HEK293 (cell line): ENCODE measurements around the gene POLE3.

ENCODE experiments used
- CTCF ChIA-PET: fragments of 350-600 bp; formaldehyde crosslinking; extraction: SDS; loops from one replicate; lab custom pipeline; 2021; ENCODE audit warnings: antibody characterized with exemption; lab: Yijun Ruan, JAX
- POLR2A ChIA-PET: fragments of 300-600 bp; formaldehyde crosslinking; extraction: SDS; loops from one replicate; lab custom pipeline; 2020; ENCODE audit warnings: antibody characterized with exemption, inconsistent platforms; lab: Yijun Ruan, JAX
- H3K27ac ChIP-seq: fragments of 200-500 bp; sonication (Bioruptor generic); 2 replicates; pipeline ENCODE4 v1.5.1; 2014; ENCODE audit warnings: low read depth, low read length, control low read depth, inconsistent platforms; ENCODE audit errors: extremely low read depth
- H3K36me3 ChIP-seq, 2 experiments: fragments of 200-500 bp in 1 of 2; sonication (Bioruptor generic) in 1 of 2; 1 replicate in 1 of 2; 2 replicates in 1 of 2; pipeline ENCODE4 v1.5.1; 2014 to 2017; ENCODE audit warnings: inconsistent platforms in 2 of 2, low read length in 2 of 2; ENCODE audit not compliant: control insufficient read depth in 2 of 2, insufficient read depth in 1 of 2
- H3K4me1 ChIP-seq: fragments of 200-500 bp; sonication (Bioruptor generic); 2 replicates; pipeline ENCODE4 v1.5.1; 2014; ENCODE audit warnings: mild to moderate bottlenecking, low read length, inconsistent platforms; ENCODE audit not compliant: control insufficient read depth, insufficient read depth
- H3K4me3 ChIP-seq: 2 replicates; pipeline ENCODE4 v1.5.1; 2011; ENCODE audit warnings: low read depth, mild to moderate bottlenecking, control low read depth, low read length, moderate library complexity
- H3K9me3 ChIP-seq: fragments of 200-500 bp; sonication (Bioruptor generic); 2 replicates; pipeline ENCODE4 v1.5.1; 2014; ENCODE audit warnings: low read depth, low read length, inconsistent platforms; ENCODE audit not compliant: control insufficient read depth, insufficient read depth
- AEBP2 ChIP-seq: fragments of 450-650 bp; formaldehyde crosslinking; IDR thresholded peaks from 2 replicates; pipeline ENCODE4 v1.5.1; 2016; ENCODE audit warnings: missing biosample characterization, missing genetic modification characterization, borderline replicate concordance
- ELK4 ChIP-seq: IDR thresholded peaks from 2 replicates; pipeline ENCODE4 v1.6.1; 2011; ENCODE audit warnings: mild to moderate bottlenecking, low read depth, low read length, borderline replicate concordance
- GLIS1 ChIP-seq: fragments of 450-650 bp; formaldehyde crosslinking; IDR thresholded peaks from 2 replicates; pipeline ENCODE4 v1.5.1; 2016; ENCODE audit warnings: missing biosample characterization, missing genetic modification characterization
- OVOL3 ChIP-seq: fragments of 450-650 bp; formaldehyde crosslinking; IDR thresholded peaks from 2 replicates; pipeline ENCODE4 v1.5.1; 2016; ENCODE audit warnings: missing biosample characterization, missing genetic modification characterization
- PRDM10 ChIP-seq: fragments of 450-650 bp; formaldehyde crosslinking; IDR thresholded peaks from 2 replicates; pipeline ENCODE4 v1.5.1; 2016; ENCODE audit warnings: missing biosample characterization, missing genetic modification characterization
- PRDM6 ChIP-seq: fragments of 450-650 bp; formaldehyde crosslinking; IDR thresholded peaks from 2 replicates; pipeline ENCODE4 v1.5.1; 2017; ENCODE audit warnings: missing biosample characterization, missing genetic modification characterization
- ZBTB7A ChIP-seq: fragments of 450-650 bp; formaldehyde crosslinking; IDR thresholded peaks from 2 replicates; pipeline ENCODE4 v1.5.1; 2016; ENCODE audit warnings: low read depth, missing biosample characterization, missing genetic modification characterization
- ZFP41 ChIP-seq: fragments of 450-650 bp; formaldehyde crosslinking; IDR thresholded peaks from 2 replicates; pipeline ENCODE4 v1.5.1; 2016; ENCODE audit warnings: missing biosample characterization, missing genetic modification characterization, borderline replicate concordance
- ZNF114 ChIP-seq: fragments of 450-650 bp; formaldehyde crosslinking; IDR thresholded peaks from 2 replicates; pipeline ENCODE4 v1.5.0; 2017; ENCODE audit warnings: missing biosample characterization, missing genetic modification characterization
- ZNF239 ChIP-seq: fragments of 450-650 bp; formaldehyde crosslinking; IDR thresholded peaks from 2 replicates; pipeline ENCODE4 v1.5.1; 2016; ENCODE audit warnings: missing biosample characterization, missing genetic modification characterization
- ZNF335 ChIP-seq: fragments of 450-650 bp; formaldehyde crosslinking; conservative IDR thresholded peaks from 2 replicates; pipeline ENCODE4 v1.5.1; 2016; ENCODE audit warnings: missing biosample characterization, missing genetic modification characterization
- ZNF366 ChIP-seq: fragments of 450-650 bp; formaldehyde crosslinking; conservative IDR thresholded peaks from 2 replicates; pipeline ENCODE4 v1.5.1; 2016; ENCODE audit warnings: missing biosample characterization, missing genetic modification characterization
- ZNF596 ChIP-seq: fragments of 450-650 bp; IDR thresholded peaks from 2 replicates; pipeline ENCODE4 v1.5.0; 2018; ENCODE audit warnings: missing biosample characterization, mild to moderate bottlenecking, missing genetic modification characterization, moderate library complexity
- ZNF624 ChIP-seq: fragments of 450-650 bp; formaldehyde crosslinking; IDR thresholded peaks from 2 replicates; pipeline ENCODE4 v1.5.1; 2017; ENCODE audit warnings: missing biosample characterization, missing genetic modification characterization
- ZNF791 ChIP-seq: fragments of 450-650 bp; formaldehyde crosslinking; IDR thresholded peaks from 2 replicates; pipeline ENCODE4 v1.5.1; 2016; ENCODE audit warnings: missing biosample characterization, missing genetic modification characterization

POLE3 gene

GRCh38 chr9:113456235-113456634 is 45.8 kb upstream of the POLE3 start:
- POLR2A ChIA-PET: no interaction called here

GRCh38 chr9:113454914-113455761 is 44.7 kb upstream of the POLE3 start:
- H3K36me3 ChIP-seq: no peaks in the 10 kb centered on the region
- POLR2A ChIA-PET: interaction anchor here (1.2 kb wide), 1 partner anchor 45 kb away, joined by 5 read pairs; the partner anchor contains the start of genes C9orf43 and POLE3
- peaks cover 3% of the 10 kb centered on the region; the same call in 1 of the 2 replicates for H3K4me1 ChIP-seq
- TF ChIP-seq ZNF596 (tag by site-specific recombination) (no peak), ZBTB7A (tag by site-specific recombination) (no peak), ZNF366 (tag by site-specific recombination) (no peak), PRDM10 (tag by site-specific recombination) (peak; percentile 70), PRDM6 (tag by site-specific recombination) (no peak), ELK4 (no peak), ZNF624 (no peak), GLIS1 (tag by site-specific recombination) (no peak), ZNF335 (peak; percentile 57), ZNF791 (tag by site-specific recombination) (no peak)
- no peak overlapping the region for H3K4me3 ChIP-seq
- H3K27ac ChIP-seq: no peak overlapping the region
- H3K9me3 ChIP-seq: no peaks in the 10 kb centered on the region
- CTCF ChIA-PET: interaction anchor here (0.5 to 2.9 kb wide), 15 partner anchors 8 to 1357 kb away, joined by 3 to 20 read pairs (median 4); no protein-coding TSS in a partner anchor

More at GRCh38 chr9:113456235-113456634, 45.8 kb upstream of the POLE3 start:
- CTCF ChIA-PET: interaction anchor here (0.6 to 2.9 kb wide), 9 partner anchors 9 to 616 kb away, joined by 3 to 20 read pairs (median 4); no protein-coding TSS in a partner anchor
- peaks cover 3% of the 10 kb centered on the region; the same call in 1 of the 2 replicates for H3K4me1 ChIP-seq
- H3K36me3 ChIP-seq: no peaks in the 10 kb centered on the region
- no peak overlapping the region for H3K4me3 ChIP-seq
- no peaks in the 10 kb centered on the region for H3K9me3 ChIP-seq
- TF ChIP-seq ZFP41 (tag by site-specific recombination): no peak
- no peak for TF ChIP-seq ZNF239 (tag by site-specific recombination)
- no peak for TF ChIP-seq ZNF114 (tag by site-specific recombination)
- TF ChIP-seq AEBP2: no peak
- no peak for TF ChIP-seq OVOL3 (tag by site-specific recombination)
- H3K27ac ChIP-seq: no peak overlapping the region
